Liver (tissue), 9 donors: ENCODE results near the gene PIP4K2A. TPM values are rescaled to one million over a fixed set of nuclear protein-coding genes. Genes with fewer than 3 reads are reported as not detected.

Experiments used
- DNase-seq: peaks from one replicate; pipeline ENCODE4 v3.0.0-alpha.2; 2017; ENCODE audit warnings: low spot score
- H3K27ac ChIP-seq, 2 donors: one replicate each; pipeline ENCODE4 v1.7.0; 2013; ENCODE audit warnings: inconsistent platforms in 2 of 2, low read length in 2 of 2, control low read depth in 1 of 2, low read depth in 1 of 2, mild to moderate bottlenecking in 1 of 2
- H3K27me3 ChIP-seq, 4 donors: one replicate each; pipeline versions ENCODE4 v1.6.1 to v1.7.0; 2013; ENCODE audit warnings: low read length in 3 of 4, inconsistent platforms in 1 of 4, mild to moderate bottlenecking in 1 of 4, moderate library complexity in 1 of 4; ENCODE audit not compliant: control insufficient read depth in 4 of 4, insufficient read depth in 4 of 4
- H3K36me3 ChIP-seq, 4 donors: one replicate each; pipeline versions ENCODE4 v1.6.1 to v1.7.0; 2013; ENCODE audit warnings: low read length in 3 of 4, mild to moderate bottlenecking in 3 of 4, low read depth in 1 of 4, moderate library complexity in 1 of 4; ENCODE audit not compliant: control insufficient read depth in 4 of 4, insufficient read depth in 3 of 4
- H3K4me1 ChIP-seq, 4 donors: one replicate each; pipeline versions ENCODE4 v1.6.1 to v1.7.0; 2013; ENCODE audit warnings: low read length in 3 of 4, mild to moderate bottlenecking in 3 of 4, moderate library complexity in 1 of 4; ENCODE audit not compliant: control insufficient read depth in 4 of 4, insufficient read depth in 4 of 4
- H3K4me3 ChIP-seq, 3 donors: one replicate each; pipeline versions ENCODE4 v1.6.1 to v1.7.0; 2013; ENCODE audit warnings: low read length in 3 of 3, control low read depth in 1 of 3, low read depth in 1 of 3, mild to moderate bottlenecking in 1 of 3
- H3K9ac ChIP-seq, 2 donors: one replicate each; pipeline ENCODE4 v1.7.0; 2013; ENCODE audit warnings: low read length in 2 of 2, mild to moderate bottlenecking in 2 of 2, moderate library complexity in 2 of 2, control low read depth in 1 of 2, low read depth in 1 of 2
- H3K9me3 ChIP-seq, 4 donors: one replicate each; pipeline versions ENCODE4 v1.6.1 to v1.7.0; 2013; ENCODE audit warnings: low read length in 3 of 4; ENCODE audit not compliant: control insufficient read depth in 4 of 4
- FOXA1 ChIP-seq: IDR thresholded peaks from 2 replicates; pipeline ENCODE4 v1.6.1; 2016; ENCODE audit warnings: antibody characterized with exemption
- FOXA2 ChIP-seq: IDR thresholded peaks from 2 replicates; pipeline ENCODE4 v1.6.1; 2016; ENCODE audit warnings: antibody characterized with exemption
- GABPA ChIP-seq, 2 donors: IDR thresholded peaks in 1 of 2; conservative IDR thresholded peaks in 1 of 2; 2 replicates each; pipeline ENCODE4 v1.6.1; 2016; ENCODE audit warnings: antibody characterized with exemption in 2 of 2, mild to moderate bottlenecking in 1 of 2, moderate library complexity in 1 of 2
- HNF4A ChIP-seq, 2 donors: conservative IDR thresholded peaks; 2 replicates each; pipeline ENCODE4 v1.6.1; 2016; ENCODE audit warnings: antibody characterized with exemption in 2 of 2, mild to moderate bottlenecking in 2 of 2
- HNF4G ChIP-seq: IDR thresholded peaks from 2 replicates; pipeline ENCODE4 v1.6.1; 2016; ENCODE audit warnings: antibody characterized with exemption
- JUND ChIP-seq, 2 donors: IDR thresholded peaks; 2 replicates each; pipeline ENCODE4 v1.6.1; 2016; ENCODE audit warnings: antibody characterized with exemption in 2 of 2
- MAX ChIP-seq: IDR thresholded peaks from 2 replicates; pipeline ENCODE4 v1.6.1; 2016; ENCODE audit warnings: antibody characterized with exemption
- REST ChIP-seq: IDR thresholded peaks from 2 replicates; pipeline ENCODE4 v1.6.1; 2016; ENCODE audit warnings: antibody characterized with exemption, mild to moderate bottlenecking
- RXRA ChIP-seq, 2 donors: IDR thresholded peaks; 2 replicates each; pipeline ENCODE4 v1.6.1; 2017 to 2018; ENCODE audit warnings: antibody characterized with exemption in 2 of 2, mild to moderate bottlenecking in 1 of 2
- SP1 ChIP-seq: IDR thresholded peaks from 2 replicates; pipeline ENCODE4 v1.6.1; 2018; ENCODE audit warnings: antibody characterized with exemption, mild to moderate bottlenecking
- TAF1 ChIP-seq: conservative IDR thresholded peaks from 2 replicates; pipeline ENCODE4 v1.6.1; 2016; ENCODE audit warnings: antibody characterized with exemption, mild to moderate bottlenecking
- YY1 ChIP-seq: IDR thresholded peaks from 2 replicates; pipeline ENCODE4 v1.6.1; 2016; ENCODE audit warnings: antibody characterized with exemption, mild to moderate bottlenecking
- ZBTB33 ChIP-seq: IDR thresholded peaks from 2 replicates; pipeline ENCODE4 v1.6.1; 2016; ENCODE audit warnings: antibody characterized with exemption
- WGBS: extraction: QIAGEN DNeasy Blood & Tissue Kit; methylation state at CpG from one replicate; pipeline ENCODE4 v1.1.7; 2013; 5-methylcytosine and 5-hydroxymethylcytosine counted together
- polyA plus RNA-seq, 2 donors: library from polyadenylated mRNA; stranded (reverse) in 1 of 2; unstranded in 1 of 2; fragments of 200-250 nt in 1 of 2; fragments of >200 nt in 1 of 2; fragmentation: Nextera tagmentation in 1 of 2; extraction: Ambion mirVana in 1 of 2; gene quantifications; one replicate each; pipeline versions ENCODE4 v1.2.1 to v1.2.3, GENCODE V29; 2013 to 2015
- total RNA-seq, 2 donors: library from RNA; depleted of rRNA; stranded (reverse); fragments of >200 nt; gene quantifications; one replicate each; pipeline ENCODE4 v1.2.3, GENCODE V29; 2014
- donor health status: healthy.
- donor health status: healthy.
- donor health status: healthy.
- donor health status: healthy.
- donor health status: healthy.

PIP4K2A gene
- total and polyA plus RNA-seq, 4 donors = 6.4 to 53.7 (median 8.6) TPM

- no peak overlapping the region for H3K4me3 ChIP-seq
- no peaks in the 10 kb centered on the region for H3K9me3 ChIP-seq
- no peak overlapping the region for H3K9ac ChIP-seq
- no peaks in the 10 kb centered on the region for H3K27me3 ChIP-seq
- no peak for TF ChIP-seq TAF1
- TF ChIP-seq FOXA1 = no peak
- no peak for TF ChIP-seq REST
- TF ChIP-seq HNF4G = no peak
- no peak for TF ChIP-seq MAX
- no peak for TF ChIP-seq JUND (IDR thresholded peaks at IDR 0.05)
- no peak for TF ChIP-seq YY1
- no peak for TF ChIP-seq ZBTB33
- TF ChIP-seq SP1 = no peak
- no peak for TF ChIP-seq GABPA (IDR thresholded peaks at IDR 0.05 in 1 of 2, conservative IDR thresholded peaks at IDR 0.05 in 1 of 2)
- H3K36me3 ChIP-seq = peaks cover 0 to 15% (median 4%) of the 10 kb centered on the region in 4 donors
- 81% methylated on average over 6 of the region's 6 CpGs for WGBS
- DNase-seq = no peak
- H3K27ac ChIP-seq = no peak overlapping the region
- no peaks in the 10 kb centered on the region for H3K4me1 ChIP-seq
Measured at GRCh38 chr10:22589851-22590514, 124.4 kb downstream of the PIP4K2A start.

GRCh38 chr10:22588462-22588861, 125.9 kb downstream of the PIP4K2A start:
- H3K4me1 ChIP-seq = no peaks in the 10 kb centered on the region
- WGBS = 99% methylated on average over 1 of the region's 1 CpG
- H3K9me3 ChIP-seq = no peaks in the 10 kb centered on the region
- no peaks in the 10 kb centered on the region for H3K27me3 ChIP-seq
- no peak for DNase-seq
- no peak overlapping the region for H3K27ac ChIP-seq
- no peak overlapping the region for H3K9ac ChIP-seq
- H3K36me3 ChIP-seq = peaks cover 1 to 15% (median 4%) of the 10 kb centered on the region in 4 donors
- no peak for TF ChIP-seq HNF4A (conservative IDR thresholded peaks at IDR 0.05)
- no peak for TF ChIP-seq ZBTB33
- TF ChIP-seq FOXA2 = no peak
- no peak for TF ChIP-seq RXRA (IDR thresholded peaks at IDR 0.05)
- TF ChIP-seq GABPA (IDR thresholded peaks at IDR 0.05 in 1 of 2, conservative IDR thresholded peaks at IDR 0.05 in 1 of 2) = no peak
- no peak for TF ChIP-seq FOXA1
- TF ChIP-seq SP1 = no peak
- no peak overlapping the region for H3K4me3 ChIP-seq
